Measurements from ENCODE around the gene MYL12B. TPM values are rescaled to one million over a fixed set of nuclear protein-coding genes. Genes with fewer than 3 reads are reported as not detected.
"Not testable (repeated sequence)": the region's sequence is repeated elsewhere in the genome, so short reads cannot be mapped to it uniquely, and the experiment has no call there.

The MYL12B gene
- total RNA-seq, 1 experiment from 2014 or later: 633 TPM

- no peak for DNase-seq (ENCODE audit: low spot score)
Measured at GRCh38 chr18:3262234-3263131, 550 bp downstream of the MYL12B start.

- no peak for DNase-seq (ENCODE audit: low spot score)
Measured at GRCh38 chr18:3263132-3263700, 1.3 kb downstream of the MYL12B start.

GRCh38 chr18:3264362-3264761 is 2.4 kb downstream of the MYL12B start:
- DNase-seq (ENCODE audit: low spot score): no peak

- peak; percentile 43 for DNase-seq (ENCODE audit: low spot score)
Measured at GRCh38 chr18:3265564-3266033, 3.7 kb downstream of the MYL12B start.

- DNase-seq (ENCODE audit: low spot score): no peak
Measured at GRCh38 chr18:3266062-3266608, 4.2 kb downstream of the MYL12B start.

GRCh38 chr18:3268306-3268705 is 6.4 kb downstream of the MYL12B start:
- no peak for DNase-seq (ENCODE audit: low spot score)

- DNase-seq (ENCODE audit: low spot score): no peak
Measured at GRCh38 chr18:3269241-3269913, 7.4 kb downstream of the MYL12B start.

GRCh38 chr18:3269914-3270299 is 8.0 kb downstream of the MYL12B start:
- DNase-seq (ENCODE audit: low spot score): no peak

- DNase-seq (ENCODE audit: low spot score): no peak
Measured at GRCh38 chr18:3273042-3273441, 11.1 kb downstream of the MYL12B start.

GRCh38 chr18:3277643-3278213 is 15.8 kb downstream of the MYL12B start:
- DNase-seq (ENCODE audit: low spot score): not testable (repeated sequence)

GRCh38 chr18:3279201-3280185 is 17.6 kb downstream of the MYL12B start:
- no peak for DNase-seq (ENCODE audit: low spot score)

GRCh38 chr18:3281456-3282400 is 19.8 kb downstream of the MYL12B start:
- peak; percentile 89 for DNase-seq (ENCODE audit: low spot score)

GRCh38 chr18:3283253-3283863 is 21.4 kb downstream of the MYL12B start:
- no peak for DNase-seq (ENCODE audit: low spot score)

- no peak for DNase-seq (ENCODE audit: low spot score)
Measured at GRCh38 chr18:3283908-3284307, 22.0 kb downstream of the MYL12B start.

GRCh38 chr18:3284501-3284900 is 22.6 kb downstream of the MYL12B start:
- DNase-seq (ENCODE audit: low spot score): no peak

GRCh38 chr18:3286159-3286558 is 24.2 kb downstream of the MYL12B start:
- no peak for DNase-seq (ENCODE audit: low spot score)

GRCh38 chr18:3293196-3293951 is 31.4 kb downstream of the MYL12B start:
- no peak for DNase-seq (ENCODE audit: low spot score)

- DNase-seq (ENCODE audit: low spot score): no peak
Measured at GRCh38 chr18:3294435-3295080, 32.6 kb downstream of the MYL12B start.
